ENCODE data around the gene ARL3. TPM values are rescaled to one million over a fixed set of nuclear protein-coding genes. Genes with fewer than 3 reads are reported as not detected.
"Not testable (repeated sequence)": the region's sequence is repeated elsewhere in the genome, so short reads cannot be mapped to it uniquely, and the experiment has no call there.

ARL3 gene
- total RNA-seq, 4 donors from 2014 or later: 11.0 to 17.7 (median 13.8) TPM

DNA sequence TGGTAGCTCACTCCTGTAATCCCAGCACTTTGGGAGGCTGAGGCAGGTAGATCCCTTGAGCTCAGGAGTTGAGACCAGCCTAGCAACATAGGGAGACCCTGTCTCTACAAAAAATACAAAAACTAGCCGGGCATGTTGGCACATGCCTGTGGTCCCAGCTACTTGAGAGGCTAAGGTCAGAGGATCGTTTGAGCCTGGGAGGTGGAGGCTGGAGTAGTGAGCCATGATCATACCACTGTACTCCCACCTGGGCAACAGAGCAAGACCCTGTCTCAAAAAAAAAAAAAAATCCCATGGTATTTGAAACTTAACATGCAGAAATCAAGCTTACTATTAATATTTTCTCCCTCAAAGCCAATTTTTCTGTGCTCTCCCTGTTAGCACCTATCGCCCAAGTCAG is 6.1 kb upstream of the ARL3 start:
- no peak for TF ChIP-seq EP300 (IDR thresholded peaks at IDR 0.05)
- no peak for DNase-seq (ENCODE audit: low spot score in 2 of 2)
- Histone ChIP-seq H3K27ac (no peak overlapping the region), H3K27me3 (no peaks in the 10 kb centered on the region), H3K4me1 (peaks cover 0 to 17% (median 2%) of the 10 kb centered on the region in 4 donors), H3K9me3 (no peaks in the 10 kb centered on the region), H3K36me3 (peaks cover 0 to 11% (median 0%) of the 10 kb centered on the region in 3 donors), H3K4me3 (no peak overlapping the region)
- 77 to 95% methylated on average over 3 of the region's 3 CpGs for WGBS, 2 donors

DNA sequence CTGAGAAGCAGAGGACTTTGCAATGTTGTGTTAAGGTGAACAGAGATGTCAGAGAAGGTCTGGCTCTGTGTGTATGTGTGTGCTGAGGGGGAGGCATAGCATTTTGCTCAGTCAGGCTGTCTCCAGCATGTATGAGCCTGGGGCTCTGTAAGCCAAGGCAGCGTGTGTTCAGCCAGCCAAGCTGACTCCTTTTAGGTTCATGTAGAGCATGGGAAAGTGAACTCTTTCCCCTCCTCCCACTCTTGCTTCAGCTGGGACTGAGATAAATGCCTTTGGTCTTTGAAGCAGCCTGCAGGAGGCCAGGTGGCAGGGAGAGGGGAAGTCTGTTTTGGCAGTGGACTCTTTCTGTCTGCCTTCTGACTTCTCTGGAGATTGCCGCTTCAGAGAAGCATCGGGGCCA is 4.0 kb upstream of the ARL3 start:
- Histone ChIP-seq H3K36me3 (peaks cover 0 to 6% (median 0%) of the 10 kb centered on the region in 3 donors), H3K27ac (no peak overlapping the region), H3K27me3 (no peaks in the 10 kb centered on the region), H3K4me1 (peaks cover 0 to 27% (median 3%) of the 10 kb centered on the region in 4 donors), H3K4me3 (no peak overlapping the region), H3K9me3 (no peaks in the 10 kb centered on the region)
- WGBS, 2 donors: 34 to 59% methylated on average over 3 of the region's 3 CpGs
- DNase-seq (ENCODE audit: low spot score in 2 of 2): no peak
- TF ChIP-seq EP300 (IDR thresholded peaks at IDR 0.05): no peak
- TF ChIP-seq, protein P1, sequence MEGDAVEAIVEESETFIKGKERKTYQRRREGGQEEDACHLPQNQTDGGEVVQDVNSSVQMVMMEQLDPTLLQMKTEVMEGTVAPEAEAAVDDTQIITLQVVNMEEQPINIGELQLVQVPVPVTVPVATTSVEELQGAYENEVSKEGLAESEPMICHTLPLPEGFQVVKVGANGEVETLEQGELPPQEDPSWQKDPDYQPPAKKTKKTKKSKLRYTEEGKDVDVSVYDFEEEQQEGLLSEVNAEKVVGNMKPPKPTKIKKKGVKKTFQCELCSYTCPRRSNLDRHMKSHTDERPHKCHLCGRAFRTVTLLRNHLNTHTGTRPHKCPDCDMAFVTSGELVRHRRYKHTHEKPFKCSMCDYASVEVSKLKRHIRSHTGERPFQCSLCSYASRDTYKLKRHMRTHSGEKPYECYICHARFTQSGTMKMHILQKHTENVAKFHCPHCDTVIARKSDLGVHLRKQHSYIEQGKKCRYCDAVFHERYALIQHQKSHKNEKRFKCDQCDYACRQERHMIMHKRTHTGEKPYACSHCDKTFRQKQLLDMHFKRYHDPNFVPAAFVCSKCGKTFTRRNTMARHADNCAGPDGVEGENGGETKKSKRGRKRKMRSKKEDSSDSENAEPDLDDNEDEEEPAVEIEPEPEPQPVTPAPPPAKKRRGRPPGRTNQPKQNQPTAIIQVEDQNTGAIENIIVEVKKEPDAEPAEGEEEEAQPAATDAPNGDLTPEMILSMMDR (IDR thresholded peaks at IDR 0.05): no peak
- TF ChIP-seq POLR2A (IDR thresholded peaks at IDR 0.05): no peak

DNA sequence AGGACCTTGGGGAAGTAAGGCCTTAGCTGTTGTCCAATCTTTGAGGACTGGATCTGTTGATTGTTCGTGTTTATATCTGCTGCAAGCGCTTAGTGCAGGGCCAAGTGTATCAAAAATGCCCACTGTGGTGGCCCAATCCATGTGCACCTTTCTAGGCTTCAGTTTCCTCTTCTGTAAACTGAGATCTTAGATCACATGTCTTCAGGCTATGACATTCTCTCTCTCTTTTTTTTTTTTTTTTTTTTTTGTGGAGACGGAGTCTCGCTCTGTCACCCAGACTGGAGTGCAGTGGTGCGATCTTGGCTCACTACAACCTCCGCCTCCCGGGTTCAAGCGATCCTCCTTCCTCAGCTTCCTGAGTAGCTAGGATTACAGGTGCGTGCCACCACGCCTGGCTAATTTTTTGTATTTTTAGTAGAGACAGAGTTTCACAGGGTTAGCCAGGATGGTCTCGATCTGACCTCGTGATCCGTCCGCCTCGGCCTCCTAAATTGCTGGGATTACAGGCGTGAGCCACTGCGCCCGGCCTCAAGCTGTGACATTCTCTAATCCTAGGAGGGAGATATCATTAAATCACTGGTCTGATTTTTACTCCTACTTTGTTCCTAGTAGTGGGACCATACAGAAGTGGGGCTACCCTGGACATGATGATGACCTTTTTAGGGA is 2.8 kb upstream of the ARL3 start:
- H3K4me1 ChIP-seq: peaks cover 0 to 38% (median 6%) of the 10 kb centered on the region in 4 donors
- H3K4me3 ChIP-seq; H3K27me3 ChIP-seq; H3K36me3 ChIP-seq; H3K27ac ChIP-seq; H3K9me3 ChIP-seq; DNase-seq (ENCODE audit: low spot score in 2 of 2): not testable (repeated sequence)
- WGBS, 2 donors: 93% methylated on average over 18 of the region's 18 CpGs

- Histone ChIP-seq H3K27ac (no peak overlapping the region), H3K4me3 (no peak overlapping the region), H3K27me3 (no peaks in the 10 kb centered on the region), H3K9me3 (no peaks in the 10 kb centered on the region), H3K36me3 (peaks cover 0 to 6% (median 0%) of the 10 kb centered on the region in 3 donors), H3K4me1 (peaks cover 0 to 41% (median 6%) of the 10 kb centered on the region in 4 donors)
- TF ChIP-seq POLR2A (IDR thresholded peaks at IDR 0.05): no peak
- no peak for TF ChIP-seq EP300 (IDR thresholded peaks at IDR 0.05)
- TF ChIP-seq, protein P1 (IDR thresholded peaks at IDR 0.05): no peak
- no peak for DNase-seq (ENCODE audit: low spot score in 2 of 2)
- 65 to 90% methylated on average over 1 of the region's 1 CpG for WGBS, 2 donors
Observed at GRCh38 chr10:102715880-102716279, 1.7 kb upstream of the ARL3 start.

GRCh38 chr10:102714621-102715455 is 641 bp upstream of the ARL3 start, which contains the start of gene SFXN2:
Gene SFXN2, plus strand, starts transcription at chr10:102714636. Its CDS starts 12,001 bp downstream, at chr10:102726637.
- H3K9me3 ChIP-seq: no peaks in the 10 kb centered on the region
- WGBS, 2 donors: 6 to 8% methylated on average over 25 to 40 of the region's 46 CpGs
- H3K36me3 ChIP-seq: peaks cover 0 to 6% (median 0%) of the 10 kb centered on the region in 3 donors
- H3K4me3 ChIP-seq: peak within 1 kb of the TSS; percentile 83 to 95 (median 89)
- H3K27me3 ChIP-seq: no peaks in the 10 kb centered on the region
- no peak for DNase-seq (ENCODE audit: low spot score in 2 of 2)
- H3K4me1 ChIP-seq: peaks cover 0 to 47% (median 6%) of the 10 kb centered on the region in 4 donors
- H3K27ac ChIP-seq: peak within 1 kb of the TSS; percentile 84 to 98 (median 93)
- no peak for TF ChIP-seq EP300 (IDR thresholded peaks at IDR 0.05)

DNA sequence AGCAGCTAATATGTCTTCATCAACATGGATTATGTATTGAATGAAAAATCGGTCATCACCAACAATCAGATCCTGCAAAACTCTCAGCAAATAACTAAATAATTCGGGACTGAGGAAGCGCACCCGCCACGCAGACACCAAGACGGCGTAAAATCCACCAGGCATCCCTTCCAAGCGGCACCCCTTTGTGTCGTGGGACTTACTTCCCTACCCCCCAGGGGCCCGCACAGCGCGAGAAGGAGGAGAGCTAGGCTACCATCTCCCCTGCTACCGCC is 721 bp downstream of the ARL3 start:
- TF ChIP-seq POLR2A (IDR thresholded peaks at IDR 0.05) (no peak), EP300 (IDR thresholded peaks at IDR 0.05) (no peak)
- TF ChIP-seq, protein P1 (IDR thresholded peaks at IDR 0.05): no peak
- peaks cover 0 to 6% (median 0%) of the 10 kb centered on the region in 3 donors for H3K36me3 ChIP-seq
- DNase-seq (ENCODE audit: low spot score in 2 of 2): no peak
- H3K27ac ChIP-seq: peak overlapping the region; percentile 84 to 98 (median 93)
- H3K4me3 ChIP-seq: peak overlapping the region; percentile 83 to 95 (median 89)
- H3K4me1 ChIP-seq: peaks cover 0 to 50% (median 6%) of the 10 kb centered on the region in 4 donors
- H3K9me3 ChIP-seq: no peaks in the 10 kb centered on the region
- H3K27me3 ChIP-seq: no peaks in the 10 kb centered on the region
- WGBS, 2 donors: 2% methylated on average over 13 of the region's 13 CpGs
